K562 (cell line): ENCODE measurements around the gene RCHY1. TPM values are rescaled to one million over a fixed set of nuclear protein-coding genes. Genes with fewer than 3 reads are reported as not detected.

ENCODE experiments used
- ARID2 ChIP-seq: fragments of 450-650 bp; IDR thresholded peaks from 2 replicates; pipeline ENCODE4 v1.6.1; 2017; ENCODE audit warnings: antibody characterized with exemption, mild to moderate bottlenecking
- CHAMP1 ChIP-seq: fragments of 450-650 bp; IDR thresholded peaks from 2 replicates; pipeline ENCODE4 v1.6.1; 2016; ENCODE audit warnings: mild to moderate bottlenecking
- CREB1 ChIP-seq, 2 experiments: sonication (generic) in 1 of 2; formaldehyde crosslinking in 1 of 2; IDR thresholded peaks; 2 replicates each; pipeline versions ENCODE4 v1.6.1 to v1.8.0; 2012 to 2022; ENCODE audit warnings: inconsistent platforms in 1 of 2, mild to moderate bottlenecking in 1 of 2, missing genetic modification reagents in 1 of 2, moderate library complexity in 1 of 2
- ILF3 ChIP-seq: fragments of 450-650 bp; IDR thresholded peaks from 2 replicates; pipeline ENCODE4 v1.6.1; 2018; ENCODE audit warnings: antibody characterized with exemption, mild to moderate bottlenecking, moderate library complexity, borderline replicate concordance
- PCBP1 ChIP-seq: fragments of 200-400 bp; formaldehyde crosslinking; IDR thresholded peaks from 2 replicates; pipeline ENCODE4 v1.6.1; 2018; ENCODE audit warnings: mild to moderate bottlenecking, low read depth, low read length; ENCODE audit not compliant: poor library complexity, severe bottlenecking
- PHB2 ChIP-seq: fragments of 450-650 bp; IDR thresholded peaks from 2 replicates; pipeline ENCODE4 v1.6.1; 2017; ENCODE audit warnings: low read depth
- PTRF ChIP-seq: fragments of 450-650 bp; IDR thresholded peaks from 2 replicates; pipeline ENCODE4 v1.6.1; 2016; ENCODE audit warnings: mild to moderate bottlenecking, missing genetic modification characterization, missing compliant biosample characterization
- RBM34 ChIP-seq: fragments of 200-400 bp; formaldehyde crosslinking; IDR thresholded peaks from 2 replicates; pipeline ENCODE4 v1.6.1; 2018; ENCODE audit warnings: low read length, borderline replicate concordance; ENCODE audit not compliant: insufficient read depth
- SMARCE1 ChIP-seq: fragments of 450-650 bp; IDR thresholded peaks from 2 replicates; pipeline ENCODE4 v1.7.1; 2016; ENCODE audit warnings: mild to moderate bottlenecking
- ZNF212 ChIP-seq: fragments of 450-650 bp; formaldehyde crosslinking; IDR thresholded peaks from 2 replicates; pipeline ENCODE4 v1.4.0; 2020; ENCODE audit warnings: mild to moderate bottlenecking
- ZNF507 ChIP-seq: conservative IDR thresholded peaks from 2 replicates; pipeline ENCODE4 v1.6.1; 2017; ENCODE audit warnings: missing genetic modification characterization, missing compliant biosample characterization
- ZNF512 ChIP-seq: IDR thresholded peaks from 2 replicates; pipeline ENCODE4 v1.6.1; 2016; ENCODE audit warnings: missing genetic modification characterization, missing compliant biosample characterization
- ZNF592 ChIP-seq: fragments of 450-650 bp; IDR thresholded peaks from 2 replicates; pipeline ENCODE4 v1.6.1; 2017; ENCODE audit warnings: antibody characterized with exemption, mild to moderate bottlenecking
- ZNF668 ChIP-seq: fragments of 250-450 bp; sonication (Bioruptor Pico); IDR thresholded peaks from 2 replicates; pipeline ENCODE4 v1.8.0; 2022; ENCODE audit warnings: mild to moderate bottlenecking, inconsistent platforms
- ZSCAN29 ChIP-seq: fragments of 450-650 bp; IDR thresholded peaks from 2 replicates; pipeline ENCODE4 v1.6.1; 2017
- polyA plus RNA-seq, 8 experiments: library from polyadenylated mRNA; depleted of rRNA in 4 of 8; stranded (reverse) in 5 of 8; unstranded in 3 of 8; fragments of >200 nt; fragmentation: Nextera tagmentation in 2 of 8; fragmentation: Illumina TruSeq in 1 of 8; extraction: Ambion mirVana in 2 of 8; extraction: Trizol in 1 of 8; gene quantifications; 2 replicates each; pipeline versions ENCODE4 v1.2.1 to v1.2.3, GENCODE V29; 2011 to 2014; ENCODE audit warnings: inconsistent platforms in 1 of 8, missing spikeins in 1 of 8
- total RNA-seq, 7 experiments: library from RNA; depleted of rRNA in 6 of 7; stranded (reverse); fragments of >200 nt in 6 of 7; fragmentation: Illumina TruSeq in 2 of 7; extraction: Trizol in 2 of 7; gene quantifications; 2 replicates each; pipeline versions ENCODE4 v1.2.1 to v1.2.3, GENCODE V29; 2011 to 2021; ENCODE audit warnings: low replicate concordance in 1 of 7

The RCHY1 gene
- total and polyA plus RNA-seq, 9 of the 15 experiments (the other 6 are each of a cell fraction or from before 2014, with no cell fraction given): 27.3 to 85.1 (median 45.9) TPM

GRCh38 chr4:75512386-75513211, 1.6 kb downstream of the RCHY1 start (continued):
- TF ChIP-seq ZNF512 (tag) (no peak), RBM34 (no peak), SMARCE1 (peak; percentile 94), PTRF (tag) (no peak), ZNF507 (tag) (no peak), ZNF592 (no peak; the same call in 1 of the 2 replicates), PHB2 (peak; percentile 57; the same call in 1 of the 2 replicates), PCBP1 (no peak), ILF3 (no peak), CHAMP1 (0 out of 2 replicates have a peak, but pooled peaks have one; percentile 23), ARID2 (0 out of 2 replicates have a peak, but pooled peaks have one; percentile 20), ZNF668 (no peak), CREB1 (IDR thresholded peaks at IDR 0.05) (0 out of 2 replicates have a peak, but pooled peaks have one; percentile 29), CREB1 (CRISPR knock-in tag; IDR thresholded peaks at IDR 0.05) (no peak), ZSCAN29 (no peak), ZNF212 (CRISPR knock-in tag) (no peak)
